GM12878 (cell line): ENCODE measurements around the gene PP2D1. TPM values are rescaled to one million over a fixed set of nuclear protein-coding genes. Genes with fewer than 3 reads are reported as not detected.

Experiments
- BRCA1 ChIP-seq: IDR thresholded peaks from 2 replicates; pipeline ENCODE4 v1.6.1; 2011; ENCODE audit warnings: low read depth, low read length, improper control_type of control experiment
- FOS ChIP-seq: IDR thresholded peaks from 3 replicates; pipeline ENCODE4 v1.6.1; 2011; ENCODE audit warnings: borderline replicate concordance; ENCODE audit not compliant: insufficient read length; ENCODE audit errors: extremely low read depth
- FOXM1 ChIP-seq: IDR thresholded peaks from 2 replicates; pipeline ENCODE4 v1.6.1; 2012; ENCODE audit warnings: low read depth, mild to moderate bottlenecking, inconsistent platforms, low read length, moderate library complexity
- HDAC2 ChIP-seq: fragments of 200-600 bp; sonication (generic); IDR thresholded peaks from 2 replicates; pipeline ENCODE4 v1.6.1; 2017
- JUND ChIP-seq: IDR thresholded peaks from 2 replicates; pipeline ENCODE4 v1.6.1; 2012; ENCODE audit warnings: low read depth, mild to moderate bottlenecking, low read length, improper control_type of control experiment, moderate library complexity
- KAT2A ChIP-seq: conservative IDR thresholded peaks from 2 replicates; pipeline ENCODE4 v1.6.1; 2011; ENCODE audit warnings: low read depth, low read length; ENCODE audit not compliant: control insufficient read depth
- NR2C1 ChIP-seq: fragments of 450-650 bp; IDR thresholded peaks from 2 replicates; pipeline ENCODE4 v1.6.1; 2017; ENCODE audit warnings: antibody characterized with exemption, mild to moderate bottlenecking, moderate library complexity
- POLR2AphosphoS2 ChIP-seq: IDR thresholded peaks from 2 replicates; pipeline ENCODE4 v1.6.1; 2011; ENCODE audit warnings: low read depth, mild to moderate bottlenecking, low read length, improper control_type of control experiment, moderate library complexity
- POLR2AphosphoS5 ChIP-seq: IDR thresholded peaks from 2 replicates; pipeline ENCODE4 v1.6.1; 2011; ENCODE audit warnings: mild to moderate bottlenecking, low read length, inconsistent platforms
- RCOR1 ChIP-seq: conservative IDR thresholded peaks from 2 replicates; pipeline ENCODE4 v1.6.1; 2012; ENCODE audit warnings: low read depth, low read length, improper control_type of control experiment
- TARDBP ChIP-seq: IDR thresholded peaks from 2 replicates; pipeline ENCODE4 v1.6.1; 2016; ENCODE audit warnings: borderline replicate concordance
- TBL1XR1 ChIP-seq: IDR thresholded peaks from 2 replicates; pipeline ENCODE4 v1.6.1; 2012; ENCODE audit warnings: low read depth, low read length, improper control_type of control experiment
- YBX1 ChIP-seq: fragments of 450-650 bp; IDR thresholded peaks from 2 replicates; pipeline ENCODE4 v1.6.1; 2016; ENCODE audit warnings: antibody characterized with exemption
- ZNF24 ChIP-seq: fragments of 450-650 bp; IDR thresholded peaks from 2 replicates; pipeline ENCODE4 v1.6.1; 2017; ENCODE audit warnings: antibody characterized with exemption, mild to moderate bottlenecking
- polyA plus RNA-seq, 11 experiments: library from polyadenylated mRNA; depleted of rRNA in 4 of 11; unstranded in 6 of 11; stranded (reverse) in 5 of 11; fragments of >200 nt; fragmentation: Nextera tagmentation in 4 of 11; fragmentation: Illumina TruSeq in 1 of 11; extraction: Ambion mirVana in 4 of 11; extraction: Trizol in 1 of 11; gene quantifications; 1 replicate in 1 of 11; 2 replicates in 10 of 11; pipeline versions ENCODE4 v1.2.1 to v1.2.3, GENCODE V29; 2011 to 2016; ENCODE audit warnings: inconsistent platforms in 2 of 11, missing spikeins in 2 of 11, low read depth in 1 of 11
- total RNA-seq, 4 experiments: library from RNA; depleted of rRNA in 3 of 4; stranded (reverse); fragments of >200 nt in 3 of 4; fragmentation: Illumina TruSeq in 1 of 4; extraction: Trizol in 1 of 4; gene quantifications; 2 replicates each; pipeline versions ENCODE4 v1.2.1 to v1.2.3, GENCODE V29; 2013 to 2021
- TF ChIP-seq, protein P1 (sequence below): fragments of 450-650 bp; conservative IDR thresholded peaks from 2 replicates; pipeline ENCODE4 v1.6.1; 2017; ENCODE audit warnings: mild to moderate bottlenecking, moderate library complexity
- TF ChIP-seq, protein P2 (sequence below): fragments of 450-650 bp; formaldehyde crosslinking; IDR thresholded peaks from 2 replicates; pipeline ENCODE4 v1.5.0; 2022; ENCODE audit warnings: mild to moderate bottlenecking, missing genetic modification characterization
- TF ChIP-seq, protein P3 (sequence below): IDR thresholded peaks from 2 replicates; pipeline ENCODE4 v1.6.1; 2012; ENCODE audit warnings: low read depth, low read length, improper control_type of control experiment
- TF ChIP-seq, protein P4 (sequence below): fragments of 450-650 bp; IDR thresholded peaks from 2 replicates; pipeline ENCODE4 v1.6.1; 2017; ENCODE audit warnings: low read depth, mild to moderate bottlenecking, moderate library complexity
- TF ChIP-seq, protein P5 (sequence below): IDR thresholded peaks from 2 replicates; pipeline ENCODE4 v1.6.1; 2012; ENCODE audit warnings: low read depth, low read length, improper control_type of control experiment

PP2D1 gene
- total and polyA plus RNA-seq, 10 of the 15 experiments (the other 5 are each of a cell fraction or from before 2014, with no cell fraction given), result 0.04 to 0.18 (median 0.17) TPM; not detected in 7

DNA sequence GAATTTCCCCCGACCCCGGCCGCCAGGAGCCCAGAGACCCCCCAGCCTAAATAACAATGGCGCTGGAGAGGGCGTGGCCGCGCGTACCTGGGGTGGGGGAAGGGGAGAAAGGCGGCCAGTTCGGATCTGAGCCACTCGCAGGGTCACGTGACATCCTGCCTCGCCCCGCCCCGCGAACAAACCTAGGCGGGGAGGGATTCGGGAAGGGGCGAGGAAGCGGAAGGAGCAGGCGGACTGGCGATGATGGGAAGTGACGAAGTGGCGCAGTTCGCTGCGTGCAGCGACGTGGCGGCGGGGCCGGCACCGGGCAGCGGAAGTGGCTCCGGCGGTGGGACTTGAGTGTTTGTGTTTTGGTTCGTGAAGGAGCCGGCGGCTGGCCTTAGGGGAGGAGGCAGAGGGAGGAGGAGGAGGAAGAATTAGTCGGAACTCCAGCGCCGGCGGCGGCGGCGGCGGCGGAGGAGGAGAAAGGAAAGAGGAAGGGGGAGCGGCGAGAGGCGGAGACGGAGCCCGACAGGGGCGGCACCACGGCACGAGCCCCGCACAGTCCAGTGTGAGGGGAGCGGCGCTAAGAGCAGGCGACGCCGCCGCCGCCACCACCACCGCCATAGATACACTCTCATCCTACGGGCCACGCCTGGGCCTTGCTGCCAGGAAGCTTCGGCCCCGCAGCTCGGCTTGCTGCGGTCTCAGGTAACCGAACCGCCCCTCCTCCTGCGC, 65.1 kb downstream of the PP2D1 start, which contains the start of gene RAB5A (continued):
- TF ChIP-seq, protein P1, sequence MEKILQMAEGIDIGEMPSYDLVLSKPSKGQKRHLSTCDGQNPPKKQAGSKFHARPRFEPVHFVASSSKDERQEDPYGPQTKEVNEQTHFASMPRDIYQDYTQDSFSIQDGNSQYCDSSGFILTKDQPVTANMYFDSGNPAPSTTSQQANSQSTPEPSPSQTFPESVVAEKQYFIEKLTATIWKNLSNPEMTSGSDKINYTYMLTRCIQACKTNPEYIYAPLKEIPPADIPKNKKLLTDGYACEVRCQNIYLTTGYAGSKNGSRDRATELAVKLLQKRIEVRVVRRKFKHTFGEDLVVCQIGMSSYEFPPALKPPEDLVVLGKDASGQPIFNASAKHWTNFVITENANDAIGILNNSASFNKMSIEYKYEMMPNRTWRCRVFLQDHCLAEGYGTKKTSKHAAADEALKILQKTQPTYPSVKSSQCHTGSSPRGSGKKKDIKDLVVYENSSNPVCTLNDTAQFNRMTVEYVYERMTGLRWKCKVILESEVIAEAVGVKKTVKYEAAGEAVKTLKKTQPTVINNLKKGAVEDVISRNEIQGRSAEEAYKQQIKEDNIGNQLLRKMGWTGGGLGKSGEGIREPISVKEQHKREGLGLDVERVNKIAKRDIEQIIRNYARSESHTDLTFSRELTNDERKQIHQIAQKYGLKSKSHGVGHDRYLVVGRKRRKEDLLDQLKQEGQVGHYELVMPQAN, result peak; percentile 81
- TF ChIP-seq POLR2AphosphoS2, result 0 out of 2 replicates have a peak, but pooled peaks have one; percentile 30
- TF ChIP-seq RCOR1, result 0 out of 2 replicates have a peak, but pooled peaks have one; percentile 35
- no peak for TF ChIP-seq JUND
- TF ChIP-seq, protein P2, sequence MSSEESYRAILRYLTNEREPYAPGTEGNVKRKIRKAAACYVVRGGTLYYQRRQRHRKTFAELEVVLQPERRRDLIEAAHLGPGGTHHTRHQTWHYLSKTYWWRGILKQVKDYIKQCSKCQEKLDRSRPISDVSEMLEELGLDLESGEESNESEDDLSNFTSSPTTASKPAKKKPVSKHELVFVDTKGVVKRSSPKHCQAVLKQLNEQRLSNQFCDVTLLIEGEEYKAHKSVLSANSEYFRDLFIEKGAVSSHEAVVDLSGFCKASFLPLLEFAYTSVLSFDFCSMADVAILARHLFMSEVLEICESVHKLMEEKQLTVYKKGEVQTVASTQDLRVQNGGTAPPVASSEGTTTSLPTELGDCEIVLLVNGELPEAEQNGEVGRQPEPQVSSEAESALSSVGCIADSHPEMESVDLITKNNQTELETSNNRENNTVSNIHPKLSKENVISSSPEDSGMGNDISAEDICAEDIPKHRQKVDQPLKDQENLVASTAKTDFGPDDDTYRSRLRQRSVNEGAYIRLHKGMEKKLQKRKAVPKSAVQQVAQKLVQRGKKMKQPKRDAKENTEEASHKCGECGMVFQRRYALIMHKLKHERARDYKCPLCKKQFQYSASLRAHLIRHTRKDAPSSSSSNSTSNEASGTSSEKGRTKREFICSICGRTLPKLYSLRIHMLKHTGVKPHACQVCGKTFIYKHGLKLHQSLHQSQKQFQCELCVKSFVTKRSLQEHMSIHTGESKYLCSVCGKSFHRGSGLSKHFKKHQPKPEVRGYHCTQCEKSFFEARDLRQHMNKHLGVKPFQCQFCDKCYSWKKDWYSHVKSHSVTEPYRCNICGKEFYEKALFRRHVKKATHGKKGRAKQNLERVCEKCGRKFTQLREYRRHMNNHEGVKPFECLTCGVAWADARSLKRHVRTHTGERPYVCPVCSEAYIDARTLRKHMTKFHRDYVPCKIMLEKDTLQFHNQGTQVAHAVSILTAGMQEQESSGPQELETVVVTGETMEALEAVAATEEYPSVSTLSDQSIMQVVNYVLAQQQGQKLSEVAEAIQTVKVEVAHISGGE (CRISPR knock-in tag), result peak; percentile 74
- TF ChIP-seq NR2C1, result no peak
- no peak for TF ChIP-seq KAT2A
- TF ChIP-seq TARDBP, result peak; percentile 42; the same call in 1 of the 2 replicates
- TF ChIP-seq, protein P3, sequence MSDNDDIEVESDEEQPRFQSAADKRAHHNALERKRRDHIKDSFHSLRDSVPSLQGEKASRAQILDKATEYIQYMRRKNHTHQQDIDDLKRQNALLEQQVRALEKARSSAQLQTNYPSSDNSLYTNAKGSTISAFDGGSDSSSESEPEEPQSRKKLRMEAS, result peak; percentile 58
- TF ChIP-seq POLR2AphosphoS5, result peak; percentile 75
- TF ChIP-seq, protein P4, sequence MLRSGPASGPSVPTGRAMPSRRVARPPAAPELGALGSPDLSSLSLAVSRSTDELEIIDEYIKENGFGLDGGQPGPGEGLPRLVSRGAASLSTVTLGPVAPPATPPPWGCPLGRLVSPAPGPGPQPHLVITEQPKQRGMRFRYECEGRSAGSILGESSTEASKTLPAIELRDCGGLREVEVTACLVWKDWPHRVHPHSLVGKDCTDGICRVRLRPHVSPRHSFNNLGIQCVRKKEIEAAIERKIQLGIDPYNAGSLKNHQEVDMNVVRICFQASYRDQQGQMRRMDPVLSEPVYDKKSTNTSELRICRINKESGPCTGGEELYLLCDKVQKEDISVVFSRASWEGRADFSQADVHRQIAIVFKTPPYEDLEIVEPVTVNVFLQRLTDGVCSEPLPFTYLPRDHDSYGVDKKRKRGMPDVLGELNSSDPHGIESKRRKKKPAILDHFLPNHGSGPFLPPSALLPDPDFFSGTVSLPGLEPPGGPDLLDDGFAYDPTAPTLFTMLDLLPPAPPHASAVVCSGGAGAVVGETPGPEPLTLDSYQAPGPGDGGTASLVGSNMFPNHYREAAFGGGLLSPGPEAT, result no peak; the same call in 1 of the 2 replicates
- TF ChIP-seq ZNF24, result no peak
- TF ChIP-seq, protein P5, sequence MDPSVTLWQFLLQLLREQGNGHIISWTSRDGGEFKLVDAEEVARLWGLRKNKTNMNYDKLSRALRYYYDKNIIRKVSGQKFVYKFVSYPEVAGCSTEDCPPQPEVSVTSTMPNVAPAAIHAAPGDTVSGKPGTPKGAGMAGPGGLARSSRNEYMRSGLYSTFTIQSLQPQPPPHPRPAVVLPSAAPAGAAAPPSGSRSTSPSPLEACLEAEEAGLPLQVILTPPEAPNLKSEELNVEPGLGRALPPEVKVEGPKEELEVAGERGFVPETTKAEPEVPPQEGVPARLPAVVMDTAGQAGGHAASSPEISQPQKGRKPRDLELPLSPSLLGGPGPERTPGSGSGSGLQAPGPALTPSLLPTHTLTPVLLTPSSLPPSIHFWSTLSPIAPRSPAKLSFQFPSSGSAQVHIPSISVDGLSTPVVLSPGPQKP, result no peak; the same call in 1 of the 2 replicates
- TF ChIP-seq TBL1XR1, result peak; percentile 51; the same call in 1 of the 2 replicates
- TF ChIP-seq FOS, result no peak
- no peak for TF ChIP-seq BRCA1
- TF ChIP-seq FOXM1, result 0 out of 2 replicates have a peak, but pooled peaks have one; percentile 16
- no peak for TF ChIP-seq YBX1
- no peak for TF ChIP-seq HDAC2
